ENCODE results near the gene FBXO7. TPM values are rescaled to one million over a fixed set of nuclear protein-coding genes. Genes with fewer than 3 reads are reported as not detected.

The FBXO7 gene
- total RNA-seq, 4 donors from 2014 or later, result 70.3 to 80.1 (median 76.4) TPM

GRCh38 chr22:32541481-32541880 lies 66.9 kb downstream of the FBXO7 start:
- Histone ChIP-seq H3K27me3 (no peaks in the 10 kb centered on the region), H3K4me3 (no peak overlapping the region), H3K36me3 (no peaks in the 10 kb centered on the region), H3K4me1 (peaks cover 0 to 7% (median 2%) of the 10 kb centered on the region in 4 donors), H3K9me3 (no peaks in the 10 kb centered on the region), H3K27ac (no peak overlapping the region)
- no peak for DNase-seq
- TF ChIP-seq CTCF (IDR thresholded peaks at IDR 0.05), result no peak
- no peak for TF ChIP-seq EP300 (IDR thresholded peaks at IDR 0.05; ENCODE audit: low read depth)
- no peak for TF ChIP-seq POLR2AphosphoS5 (IDR thresholded peaks at IDR 0.05)
- no peak for TF ChIP-seq POLR2A (IDR thresholded peaks at IDR 0.05)
- intact Hi-C loops (cut with DNase I; ENCODE audit: low total_unique reads) (no loop called here), in situ Hi-C loops (cut with MboI; ENCODE audit: low pct_ligation_motif_present in 1 of 4, low pct_unique_long_range_greater_than_20kb in 1 of 4, low sequenced_read_pairs in 3 of 4) (loop anchor here in 1 of 4 donors (25.0 kb wide), 1 partner anchor 246 kb away; no protein-coding TSS in a partner anchor)
- 87 to 97% methylated on average over 7 to 13 of the region's 13 CpGs for WGBS, 2 donors (ENCODE audit: low coverage in 1 of 2)

- no peak for DNase-seq
- TF ChIP-seq EP300 (IDR thresholded peaks at IDR 0.05; ENCODE audit: low read depth), result no peak
- no peak for TF ChIP-seq CTCF (IDR thresholded peaks at IDR 0.05)
- TF ChIP-seq POLR2AphosphoS5 (IDR thresholded peaks at IDR 0.05), result no peak
- TF ChIP-seq POLR2A (IDR thresholded peaks at IDR 0.05), result no peak
- WGBS, 2 donors (ENCODE audit: low coverage in 1 of 2), result 92 to 94% methylated on average over 7 to 8 of the region's 8 CpGs
- H3K36me3 ChIP-seq, result no peaks in the 10 kb centered on the region
- intact Hi-C loops (cut with DNase I; ENCODE audit: low total_unique reads) (no loop called here), in situ Hi-C loops (cut with MboI; ENCODE audit: low pct_ligation_motif_present in 1 of 4, low pct_unique_long_range_greater_than_20kb in 1 of 4, low sequenced_read_pairs in 3 of 4) (loop anchor here in 1 of 4 donors (25.0 kb wide), 1 partner anchor 245 kb away; no protein-coding TSS in a partner anchor)
- peak overlapping the region in 2 of 4 donors; percentile 26 to 53 for H3K27ac ChIP-seq
- no peak overlapping the region for H3K4me3 ChIP-seq
- no peaks in the 10 kb centered on the region for H3K27me3 ChIP-seq
- no peaks in the 10 kb centered on the region for H3K9me3 ChIP-seq
- H3K4me1 ChIP-seq, result peaks cover 0 to 7% (median 3%) of the 10 kb centered on the region in 4 donors
These were observed 67.6 kb downstream of the FBXO7 start for GRCh38 chr22:32542066-32542676.

GRCh38 chr22:32542677-32543357 lies 68.2 kb downstream of the FBXO7 start:
- in situ Hi-C loops (cut with MboI; ENCODE audit: low pct_ligation_motif_present in 1 of 4, low pct_unique_long_range_greater_than_20kb in 1 of 4, low sequenced_read_pairs in 3 of 4), result loop anchor here in 1 of 4 donors (25.0 kb wide), 1 partner anchor 244 kb away; no protein-coding TSS in a partner anchor
- Histone ChIP-seq H3K27ac (peak overlapping the region in 3 of 4 donors; percentile 2 to 53 (median 26)), H3K27me3 (no peaks in the 10 kb centered on the region), H3K4me1 (peaks cover 0 to 7% (median 3%) of the 10 kb centered on the region in 4 donors), H3K9me3 (no peaks in the 10 kb centered on the region), H3K4me3 (no peak overlapping the region), H3K36me3 (no peaks in the 10 kb centered on the region)
- peak; percentile 35 for DNase-seq
- intact Hi-C loops (cut with DNase I; ENCODE audit: low total_unique reads), result no loop called here
- no peak for TF ChIP-seq CTCF (IDR thresholded peaks at IDR 0.05)
- WGBS, 2 donors (ENCODE audit: low coverage in 1 of 2), result 53 to 62% methylated on average over 3 to 17 of the region's 17 CpGs

GRCh38 chr22:32544953-32545558 lies 70.4 kb downstream of the FBXO7 start:
- H3K27ac ChIP-seq, result peak overlapping the region; percentile 38 to 57 (median 43)
- peaks cover 0 to 6% (median 2%) of the 10 kb centered on the region in 4 donors for H3K4me1 ChIP-seq
- intact Hi-C loops (cut with DNase I; ENCODE audit: low total_unique reads), result no loop called here
- no peak for DNase-seq
- no peak overlapping the region for H3K4me3 ChIP-seq
- 67 to 87% methylated on average over 1 to 6 of the region's 6 CpGs for WGBS, 2 donors (ENCODE audit: low coverage in 1 of 2)
- no peaks in the 10 kb centered on the region for H3K9me3 ChIP-seq
- H3K36me3 ChIP-seq, result no peaks in the 10 kb centered on the region
- in situ Hi-C loops (cut with MboI; ENCODE audit: low pct_ligation_motif_present in 1 of 4, low pct_unique_long_range_greater_than_20kb in 1 of 4, low sequenced_read_pairs in 3 of 4), result loop anchor here in 1 of 4 donors (25.0 kb wide), 1 partner anchor 242 kb away; no protein-coding TSS in a partner anchor
- no peaks in the 10 kb centered on the region for H3K27me3 ChIP-seq
- no peak for TF ChIP-seq CTCF (IDR thresholded peaks at IDR 0.05)
- no peak for TF ChIP-seq EP300 (IDR thresholded peaks at IDR 0.05; ENCODE audit: low read depth)
- TF ChIP-seq POLR2A (IDR thresholded peaks at IDR 0.05), result no peak
- TF ChIP-seq POLR2AphosphoS5 (IDR thresholded peaks at IDR 0.05), result no peak
